Esophagus muscularis mucosa (tissue), 4 donors: ENCODE results near the gene CAMTA1.

Experiments used
- EP300 ChIP-seq: sonication (generic); formaldehyde crosslinking; IDR thresholded peaks from one replicate; pipeline ENCODE4 v1.6.1; 2017; ENCODE audit warnings: antibody characterized with exemption
- POLR2A ChIP-seq: fragments of 450-650 bp; IDR thresholded peaks from one replicate; pipeline ENCODE4 v1.6.1; 2017; ENCODE audit warnings: antibody characterized with exemption, moderate library complexity, mild to moderate bottlenecking, low read depth
- TF ChIP-seq, protein P1 (sequence below), 3 experiments: fragments of 200-600 bp in 2 of 3; fragments of 450-650 bp in 1 of 3; sonication (generic) in 2 of 3; IDR thresholded peaks; one replicate each; pipeline ENCODE4 v1.5.1; 2017 to 2019; ENCODE audit warnings: antibody characterized with exemption in 3 of 3, mild to moderate bottlenecking in 2 of 3, moderate library complexity in 1 of 3

DNA sequence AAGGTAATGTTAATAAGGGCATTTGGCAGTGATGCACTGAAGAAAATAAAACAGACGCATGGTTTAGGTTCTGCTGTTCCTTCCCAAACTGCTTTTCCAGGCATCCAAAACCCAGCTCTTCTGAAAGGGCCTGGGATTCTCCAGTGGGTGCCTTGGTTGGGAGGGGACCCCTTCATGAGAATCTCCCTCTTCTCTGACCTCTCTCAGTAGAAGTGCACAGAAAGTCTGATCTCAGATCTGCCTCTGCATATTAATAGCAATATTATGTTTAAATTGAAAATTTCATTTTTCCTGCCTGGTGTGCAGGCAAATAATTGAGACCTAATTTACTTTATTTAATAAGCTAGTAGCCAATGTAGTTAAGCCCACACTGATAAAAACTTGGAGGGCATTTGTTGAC is 260.6 kb downstream of the CAMTA1 start:
- TF ChIP-seq EP300 = no peak
- TF ChIP-seq, protein P1, sequence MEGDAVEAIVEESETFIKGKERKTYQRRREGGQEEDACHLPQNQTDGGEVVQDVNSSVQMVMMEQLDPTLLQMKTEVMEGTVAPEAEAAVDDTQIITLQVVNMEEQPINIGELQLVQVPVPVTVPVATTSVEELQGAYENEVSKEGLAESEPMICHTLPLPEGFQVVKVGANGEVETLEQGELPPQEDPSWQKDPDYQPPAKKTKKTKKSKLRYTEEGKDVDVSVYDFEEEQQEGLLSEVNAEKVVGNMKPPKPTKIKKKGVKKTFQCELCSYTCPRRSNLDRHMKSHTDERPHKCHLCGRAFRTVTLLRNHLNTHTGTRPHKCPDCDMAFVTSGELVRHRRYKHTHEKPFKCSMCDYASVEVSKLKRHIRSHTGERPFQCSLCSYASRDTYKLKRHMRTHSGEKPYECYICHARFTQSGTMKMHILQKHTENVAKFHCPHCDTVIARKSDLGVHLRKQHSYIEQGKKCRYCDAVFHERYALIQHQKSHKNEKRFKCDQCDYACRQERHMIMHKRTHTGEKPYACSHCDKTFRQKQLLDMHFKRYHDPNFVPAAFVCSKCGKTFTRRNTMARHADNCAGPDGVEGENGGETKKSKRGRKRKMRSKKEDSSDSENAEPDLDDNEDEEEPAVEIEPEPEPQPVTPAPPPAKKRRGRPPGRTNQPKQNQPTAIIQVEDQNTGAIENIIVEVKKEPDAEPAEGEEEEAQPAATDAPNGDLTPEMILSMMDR (IDR thresholded peaks at IDR 0.05) = no peak
- TF ChIP-seq POLR2A = no peak
